GM13977 (cell line): ENCODE results near the gene ABCC1.

ENCODE experiments used
- DNase-seq: peaks from one replicate; pipeline ENCODE4 v3.0.0; 2012; ENCODE audit warnings: low spot score
- CTCF ChIP-seq: IDR thresholded peaks from 2 replicates; pipeline ENCODE4 v1.5.1; 2012; ENCODE audit warnings: mild to moderate bottlenecking, control low read depth; ENCODE audit not compliant: insufficient read depth; ENCODE audit errors: extremely low read depth, missing control alignments
- in situ Hi-C: fragments of 300-500 bp; cut with MboI; formaldehyde crosslinking; loops from one replicate; pipeline ENCODE4 v1.12.0; 2022; ENCODE audit warnings: low sequenced_read_pairs, low pct_unique_long_range_greater_than_20kb, mixed read lengths, inconsistent platforms; ENCODE audit not compliant: unreplicated experiment

Gene ABCC1

GRCh38 chr16:16133943-16134604 is 184.7 kb downstream of the ABCC1 start:
- in situ Hi-C loops = no loop called here
- DNase-seq = no peak
- TF ChIP-seq CTCF = no peak

GRCh38 chr16:16136588-16136987 is 187.2 kb downstream of the ABCC1 start:
- no peak for DNase-seq

GRCh38 chr16:16137110-16137509 is 187.7 kb downstream of the ABCC1 start:
- no peak for DNase-seq
- in situ Hi-C loops = no loop called here
- TF ChIP-seq CTCF = no peak

More at GRCh38 chr16:16136588-16136987, 187.2 kb downstream of the ABCC1 start:
- in situ Hi-C loops = no loop called here
- TF ChIP-seq CTCF = no peak

- no peak for DNase-seq
- in situ Hi-C loops = no loop called here
- no peak for TF ChIP-seq CTCF
These were observed 188.7 kb downstream of the ABCC1 start for GRCh38 chr16:16138034-16138635.

GRCh38 chr16:16139061-16139460 is 189.6 kb downstream of the ABCC1 start:
- in situ Hi-C loops = no loop called here
- no peak for TF ChIP-seq CTCF
- DNase-seq = no peak

- TF ChIP-seq CTCF = no peak
- in situ Hi-C loops = no loop called here
- DNase-seq = no peak
These were observed 190.4 kb downstream of the ABCC1 start for GRCh38 chr16:16139806-16140205.
